Right lobe of liver (tissue), 6 donors: ENCODE results near the gene MED25. TPM values are rescaled to one million over a fixed set of nuclear protein-coding genes. Genes with fewer than 3 reads are reported as not detected.

ENCODE experiments used
- ATAC-seq, 4 donors: fragments of 200-7000 bp; cut with Tn5 transposase; one replicate each; pipeline ENCODE4 v1.9.1; 2020; ENCODE audit warnings: mild to moderate bottlenecking in 4 of 4, moderate library complexity in 4 of 4
- DNase-seq, 3 donors: peaks; one replicate each; pipeline ENCODE4 v3.0.0-alpha.2; 2020
- H3K27ac ChIP-seq, 3 donors: fragments of 200-600 bp; one replicate each; pipeline ENCODE4 v1.8.0; 2022
- H3K27me3 ChIP-seq, 2 donors: fragments of 200-600 bp; one replicate each; pipeline ENCODE4 v1.8.0; 2022
- H3K36me3 ChIP-seq, 4 donors: fragments of 200-600 bp; sonication (generic) in 1 of 4; one replicate each; pipeline versions ENCODE4 v1.5.1 to v1.8.0; 2017 to 2022; ENCODE audit warnings: control low read depth in 1 of 4
- H3K4me1 ChIP-seq, 4 donors: fragments of 200-600 bp; sonication (generic) in 1 of 4; one replicate each; pipeline versions ENCODE4 v1.5.1 to v1.8.0; 2017 to 2022; ENCODE audit warnings: control low read depth in 1 of 4
- H3K4me3 ChIP-seq, 3 donors: fragments of 200-600 bp; one replicate each; pipeline ENCODE4 v1.8.0; 2022
- H3K9me3 ChIP-seq, 4 donors: fragments of 200-600 bp; sonication (generic) in 1 of 4; one replicate each; pipeline versions ENCODE4 v1.5.1 to v1.8.0; 2017 to 2022; ENCODE audit warnings: control low read depth in 1 of 4
- POLR2A ChIP-seq: fragments of 450-650 bp; IDR thresholded peaks from one replicate; pipeline ENCODE4 v1.6.1; 2017; ENCODE audit warnings: antibody characterized with exemption, mild to moderate bottlenecking
- WGBS: methylation state at CpG from one replicate; pipeline ENCODE4 v1.1.6; 2018; ENCODE audit warnings: low coverage, low lambda C conversion rate; ENCODE audit not compliant: insufficient coverage; ENCODE audit errors: missing lambda C conversion rate; 5-methylcytosine and 5-hydroxymethylcytosine counted together
- intact Hi-C, 2 donors: fragments of 100-400 bp; cut with DNase I; formaldehyde crosslinking; loops; one replicate each; pipeline versions ENCODE4 v1.11.2 to v1.14.1; 2022
- total RNA-seq, 6 experiments: library from RNA; depleted of rRNA in 2 of 6; stranded (reverse); fragments of >200 nt in 2 of 6; fragmentation: NEBNext Ultra II Directional in 3 of 6; extraction: Animal tissue kit (Norgen Biotek cat#: 25700) in 3 of 6; gene quantifications; one replicate each; pipeline versions ENCODE4 v1.1.0 to v1.2.4, GENCODE V29; 2016 to 2023
- TF ChIP-seq, protein P1 (sequence below), 4 donors: fragments of 200-600 bp in 3 of 4; fragments of 450-650 bp in 1 of 4; IDR thresholded peaks; one replicate each; pipeline versions ENCODE4 v1.5.1 to v1.8.0; 2016 to 2022; ENCODE audit warnings: antibody characterized with exemption in 4 of 4, mild to moderate bottlenecking in 2 of 4
- donor health status: DM: no; HTN: yes; CAD: no.
- donor health status: DM: no; HTN: no; CAD: no.
- donor health status: DM: no; HTN: no; CAD: no.
- donor health status: DM: no; HTN: yes; CAD: no.
- donor health status: DM: no; HTN: yes; CAD: no.

Gene MED25
- total RNA-seq, 6 experiments from 2014 or later = 9.9 to 16.3 (median 11.8) TPM

DNA sequence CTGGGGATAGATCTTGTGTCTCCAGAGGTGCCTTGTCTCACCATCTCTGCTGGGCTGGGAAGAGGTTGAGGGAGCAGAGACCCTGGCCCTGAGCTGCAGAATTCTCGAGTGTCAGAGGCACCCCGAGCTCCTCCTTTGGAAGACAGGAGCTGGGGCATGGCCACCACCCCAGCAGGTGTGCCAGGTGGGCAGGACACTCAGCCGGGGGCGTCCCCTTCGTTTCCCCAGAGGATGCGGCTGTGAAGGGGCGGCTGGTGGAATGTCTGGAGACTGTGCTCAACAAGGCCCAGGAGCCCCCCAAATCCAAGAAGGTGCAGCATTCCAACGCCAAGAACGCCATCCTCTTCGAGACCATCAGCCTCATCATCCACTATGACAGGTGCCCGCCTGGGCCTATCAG lies 19.5 kb upstream of the MED25 start:
- DNase-seq (no peak), ATAC-seq (no peak)
- Histone ChIP-seq H3K9me3 (no peaks in the 10 kb centered on the region), H3K4me3 (no peak overlapping the region), H3K36me3 (peaks cover 0 to 73% (median 37%) of the 10 kb centered on the region in 4 donors), H3K27me3 (no peaks in the 10 kb centered on the region), H3K4me1 (no peaks in the 10 kb centered on the region), H3K27ac (no peak overlapping the region)
- intact Hi-C loops = no loop called here
- no peak for TF ChIP-seq POLR2A
- TF ChIP-seq, protein P1, sequence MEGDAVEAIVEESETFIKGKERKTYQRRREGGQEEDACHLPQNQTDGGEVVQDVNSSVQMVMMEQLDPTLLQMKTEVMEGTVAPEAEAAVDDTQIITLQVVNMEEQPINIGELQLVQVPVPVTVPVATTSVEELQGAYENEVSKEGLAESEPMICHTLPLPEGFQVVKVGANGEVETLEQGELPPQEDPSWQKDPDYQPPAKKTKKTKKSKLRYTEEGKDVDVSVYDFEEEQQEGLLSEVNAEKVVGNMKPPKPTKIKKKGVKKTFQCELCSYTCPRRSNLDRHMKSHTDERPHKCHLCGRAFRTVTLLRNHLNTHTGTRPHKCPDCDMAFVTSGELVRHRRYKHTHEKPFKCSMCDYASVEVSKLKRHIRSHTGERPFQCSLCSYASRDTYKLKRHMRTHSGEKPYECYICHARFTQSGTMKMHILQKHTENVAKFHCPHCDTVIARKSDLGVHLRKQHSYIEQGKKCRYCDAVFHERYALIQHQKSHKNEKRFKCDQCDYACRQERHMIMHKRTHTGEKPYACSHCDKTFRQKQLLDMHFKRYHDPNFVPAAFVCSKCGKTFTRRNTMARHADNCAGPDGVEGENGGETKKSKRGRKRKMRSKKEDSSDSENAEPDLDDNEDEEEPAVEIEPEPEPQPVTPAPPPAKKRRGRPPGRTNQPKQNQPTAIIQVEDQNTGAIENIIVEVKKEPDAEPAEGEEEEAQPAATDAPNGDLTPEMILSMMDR (IDR thresholded peaks at IDR 0.05) = no peak
- WGBS = no CpG with 5 or more reads among the region's 11 CpGs

DNA sequence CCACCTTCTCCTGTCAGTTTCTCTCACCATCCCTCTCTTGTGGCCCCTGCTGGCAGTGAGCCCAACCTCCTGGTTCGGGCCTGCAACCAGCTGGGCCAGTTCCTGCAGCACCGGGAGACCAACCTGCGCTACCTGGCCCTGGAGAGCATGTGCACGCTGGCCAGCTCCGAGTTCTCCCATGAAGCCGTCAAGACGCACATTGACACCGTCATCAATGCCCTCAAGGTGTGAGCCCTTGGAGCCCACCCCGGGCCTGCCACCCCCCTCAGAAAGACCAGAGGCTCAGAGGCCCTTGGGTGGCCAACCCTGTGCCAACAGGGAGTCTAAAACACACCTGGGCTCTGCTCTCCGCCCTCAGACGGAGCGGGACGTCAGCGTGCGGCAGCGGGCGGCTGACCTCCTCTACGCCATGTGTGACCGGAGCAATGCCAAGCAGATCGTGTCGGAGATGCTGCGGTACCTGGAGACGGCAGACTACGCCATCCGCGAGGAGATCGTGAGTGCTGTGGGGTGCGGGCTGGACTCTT lies 18.8 kb upstream of the MED25 start:
- WGBS = 90% methylated on average over 9 of the region's 28 CpGs
- H3K9me3 ChIP-seq = no peaks in the 10 kb centered on the region
- intact Hi-C loops = no loop called here
- H3K27ac ChIP-seq = no peak overlapping the region
- no peak for ATAC-seq
- H3K36me3 ChIP-seq = peaks cover 0 to 72% (median 37%) of the 10 kb centered on the region in 4 donors
- no peaks in the 10 kb centered on the region for H3K4me1 ChIP-seq
- H3K27me3 ChIP-seq = no peaks in the 10 kb centered on the region
- H3K4me3 ChIP-seq = no peak overlapping the region
- DNase-seq = no peak
- TF ChIP-seq POLR2A = no peak
- TF ChIP-seq, protein P1 (IDR thresholded peaks at IDR 0.05) = no peak

DNA sequence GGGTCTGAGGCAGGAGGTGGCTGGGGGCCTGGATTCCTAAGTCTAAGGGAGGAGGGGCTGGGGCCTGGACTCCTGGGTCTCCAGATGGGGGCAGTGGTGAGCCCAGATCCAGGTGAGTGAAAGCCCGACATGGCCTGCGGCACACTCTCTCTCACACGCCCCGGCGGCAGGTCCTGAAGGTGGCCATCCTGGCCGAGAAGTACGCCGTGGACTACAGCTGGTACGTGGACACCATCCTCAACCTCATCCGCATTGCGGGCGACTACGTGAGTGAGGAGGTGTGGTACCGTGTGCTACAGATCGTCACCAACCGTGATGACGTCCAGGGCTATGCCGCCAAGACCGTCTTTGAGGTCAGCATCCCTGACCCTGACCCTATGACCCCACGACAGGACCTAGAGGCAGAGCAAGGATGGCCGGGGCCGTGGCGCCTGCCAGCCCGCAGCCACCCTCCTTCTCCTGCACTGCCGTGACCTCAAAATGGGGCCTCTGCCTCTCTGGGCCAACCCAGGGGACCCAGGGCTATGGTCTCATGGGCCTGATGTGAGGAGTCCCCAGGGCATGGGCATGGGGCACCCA lies 18.2 kb upstream of the MED25 start:
- intact Hi-C loops = no loop called here

DNA sequence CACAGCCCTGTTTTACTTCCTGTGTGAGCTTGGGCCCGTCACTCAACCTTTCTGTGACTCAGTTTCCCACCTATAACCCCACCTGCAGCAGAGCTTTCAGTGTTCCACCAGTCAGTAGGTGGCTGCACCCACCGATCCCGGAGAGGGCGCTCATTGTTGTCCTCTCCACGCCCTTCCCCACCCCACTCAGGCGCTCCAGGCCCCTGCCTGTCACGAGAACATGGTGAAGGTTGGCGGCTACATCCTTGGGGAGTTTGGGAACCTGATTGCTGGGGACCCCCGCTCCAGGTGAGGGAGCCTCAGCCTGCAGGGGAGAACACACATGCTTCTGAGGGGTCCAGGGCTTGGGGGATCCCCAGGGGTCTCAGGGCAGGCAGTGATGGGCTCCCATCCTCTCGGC lies 17.3 kb upstream of the MED25 start:
- Histone ChIP-seq H3K27me3 (no peaks in the 10 kb centered on the region), H3K9me3 (no peaks in the 10 kb centered on the region), H3K4me3 (no peak overlapping the region), H3K36me3 (peaks cover 0 to 61% (median 36%) of the 10 kb centered on the region in 4 donors), H3K27ac (no peak overlapping the region), H3K4me1 (no peaks in the 10 kb centered on the region)
- ATAC-seq (no peak), DNase-seq (no peak)
- intact Hi-C loops = no loop called here
- TF ChIP-seq, protein P1 (IDR thresholded peaks at IDR 0.05) = no peak
- TF ChIP-seq POLR2A = no peak
- 90% methylated on average over 6 of the region's 10 CpGs for WGBS

More for the DNA sequence above, 18.2 kb upstream of the MED25 start:
- WGBS = no CpG with 5 or more reads among the region's 25 CpGs
- Histone ChIP-seq H3K27me3 (no peaks in the 10 kb centered on the region), H3K9me3 (no peaks in the 10 kb centered on the region), H3K27ac (no peak overlapping the region), H3K4me1 (no peaks in the 10 kb centered on the region), H3K36me3 (peaks cover 0 to 70% (median 39%) of the 10 kb centered on the region in 4 donors), H3K4me3 (no peak overlapping the region)
- no peak for DNase-seq
- no peak for ATAC-seq
- TF ChIP-seq POLR2A = no peak
- TF ChIP-seq, protein P1 (IDR thresholded peaks at IDR 0.05) = no peak
